Dedifferentiated amniotic fluid mesenchymal stem cell (primary cell): Measurements from ENCODE around the gene USP7.
"Not testable (repeated sequence)": the region's sequence is repeated elsewhere in the genome, so short reads cannot be mapped to it uniquely, and the experiment has no call there.

Experiments used
- DNase-seq: peaks from one replicate; pipeline ENCODE4 v3.0.0-alpha.2; 2016; ENCODE audit errors: extremely low spot score

Gene USP7

GRCh38 chr16:8972843-8973586, 9.3 kb upstream of the USP7 start:
- DNase-seq: peak; percentile 48

GRCh38 chr16:8971416-8971815, 7.7 kb upstream of the USP7 start:
- no peak for DNase-seq

GRCh38 chr16:8969202-8969897, 5.6 kb upstream of the USP7 start:
- not testable (repeated sequence) for DNase-seq

- not testable (repeated sequence) for DNase-seq
Measured at GRCh38 chr16:8968054-8968453, 4.3 kb upstream of the USP7 start.

- no peak for DNase-seq
Measured at GRCh38 chr16:8967132-8967821, 3.6 kb upstream of the USP7 start.

- DNase-seq: no peak
Measured at GRCh38 chr16:8966817-8967131, 3.1 kb upstream of the USP7 start.

GRCh38 chr16:8964462-8964861, 756 bp upstream of the USP7 start:
- no peak for DNase-seq

GRCh38 chr16:8963010-8963820, 491 bp downstream of the USP7 start:
- no peak for DNase-seq

GRCh38 chr16:8962393-8963009, 1.2 kb downstream of the USP7 start:
- no peak for DNase-seq

GRCh38 chr16:8961811-8962390, 1.8 kb downstream of the USP7 start:
- no peak for DNase-seq

GRCh38 chr16:8960788-8961109, 3.0 kb downstream of the USP7 start:
- DNase-seq: no peak

GRCh38 chr16:8959921-8960787, 3.6 kb downstream of the USP7 start:
- no peak for DNase-seq

GRCh38 chr16:8958344-8959167, 5.2 kb downstream of the USP7 start:
- DNase-seq: no peak

- DNase-seq: no peak
Measured at GRCh38 chr16:8957509-8958157, 6.1 kb downstream of the USP7 start.

- no peak for DNase-seq
Measured at GRCh38 chr16:8957063-8957397, 6.7 kb downstream of the USP7 start.

- no peak for DNase-seq
Measured at GRCh38 chr16:8956265-8957062, 7.2 kb downstream of the USP7 start.

GRCh38 chr16:8955828-8956227, 7.9 kb downstream of the USP7 start:
- no peak for DNase-seq

GRCh38 chr16:8953064-8953463, 10.6 kb downstream of the USP7 start:
- DNase-seq: no peak
